ENCODE data around the gene TIAM1.

GRCh38 chr21:31370281-31370892 is 26.3 kb upstream of the TIAM1 start:
- TF ChIP-seq CTCF (conservative IDR thresholded peaks at IDR 0.05) (no peak), EZH2 (IDR thresholded peaks at IDR 0.05; ENCODE audit: low read depth) (no peak)

Measured in PC-9 (cell line).